Measurements from ENCODE around the gene PMVK.

- TF ChIP-seq CTCF (IDR thresholded peaks at IDR 0.05; ENCODE audit: poor library complexity, severe bottlenecking) (no peak), POLR2AphosphoS5 (IDR thresholded peaks at IDR 0.05) (no peak), EP300 (conservative IDR thresholded peaks at IDR 0.05; ENCODE audit: poor library complexity, severe bottlenecking) (no peak), EZH2 (IDR thresholded peaks at IDR 0.05; ENCODE audit: borderline replicate concordance, insufficient read depth, low read length, poor library complexity, severe bottlenecking) (no peak), MXI1 (conservative IDR thresholded peaks at IDR 0.05; ENCODE audit: poor library complexity, severe bottlenecking) (no peak)
Observed at GRCh38 chr1:154970631-154971340, 34.3 kb upstream of the PMVK start, which contains the start of gene SHC1.
